Chondrocyte (in vitro differentiated cells): ENCODE data around the gene SEMA6B. TPM values are rescaled to one million over a fixed set of nuclear protein-coding genes. Genes with fewer than 3 reads are reported as not detected.

Experiments used
- DNase-seq: peaks from one replicate; pipeline ENCODE4 v3.0.0; 2021; ENCODE audit warnings: mixed read lengths, low spot score
- H3K27ac Mint-ChIP-seq: one replicate; pipeline ENCODE4 v1.8.0; 2021; ENCODE audit warnings: mild to moderate bottlenecking, moderate library complexity, mixed read lengths; ENCODE audit not compliant: unreplicated experiment
- H3K27me3 Mint-ChIP-seq: 2 replicates; pipeline ENCODE4 v1.8.0; 2021; ENCODE audit warnings: low read depth, mixed read lengths
- H3K36me3 Mint-ChIP-seq: 2 replicates; pipeline ENCODE4 v1.8.0; 2021; ENCODE audit warnings: low read depth, mixed read lengths
- H3K4me1 Mint-ChIP-seq: 2 replicates; pipeline ENCODE4 v1.8.0; 2021; ENCODE audit warnings: low read depth, mild to moderate bottlenecking, mixed read lengths
- H3K4me3 Mint-ChIP-seq: one replicate; pipeline ENCODE4 v1.8.0; 2021; ENCODE audit warnings: mild to moderate bottlenecking, moderate library complexity, mixed read lengths; ENCODE audit not compliant: unreplicated experiment
- H3K9me3 Mint-ChIP-seq: 2 replicates; pipeline ENCODE4 v1.8.0; 2021; ENCODE audit warnings: low read depth, mixed read lengths
- total RNA-seq: library from RNA; stranded (reverse); gene quantifications from 3 replicates; pipeline ENCODE4 v1.2.1, GENCODE V29; 2021
- TF ChIP-seq, protein P1 (sequence below): fragments of 200-600 bp; sonication (generic); IDR thresholded peaks from 2 replicates; pipeline ENCODE4 v1.5.0; 2021; ENCODE audit warnings: antibody characterized with exemption, mild to moderate bottlenecking, moderate library complexity

SEMA6B gene
- total RNA-seq, 1 donor from 2014 or later = 4.2 TPM

GRCh38 chr19:4512070-4512469 is 47.4 kb downstream of the SEMA6B start:
- Mint-ChIP-seq H3K4me3 (no peak overlapping the region), H3K36me3 (no peaks in the 10 kb centered on the region), H3K4me1 (no peaks in the 10 kb centered on the region), H3K27me3 (no peaks in the 10 kb centered on the region), H3K27ac (no peak overlapping the region), H3K9me3 (no peaks in the 10 kb centered on the region)
- TF ChIP-seq, protein P1, sequence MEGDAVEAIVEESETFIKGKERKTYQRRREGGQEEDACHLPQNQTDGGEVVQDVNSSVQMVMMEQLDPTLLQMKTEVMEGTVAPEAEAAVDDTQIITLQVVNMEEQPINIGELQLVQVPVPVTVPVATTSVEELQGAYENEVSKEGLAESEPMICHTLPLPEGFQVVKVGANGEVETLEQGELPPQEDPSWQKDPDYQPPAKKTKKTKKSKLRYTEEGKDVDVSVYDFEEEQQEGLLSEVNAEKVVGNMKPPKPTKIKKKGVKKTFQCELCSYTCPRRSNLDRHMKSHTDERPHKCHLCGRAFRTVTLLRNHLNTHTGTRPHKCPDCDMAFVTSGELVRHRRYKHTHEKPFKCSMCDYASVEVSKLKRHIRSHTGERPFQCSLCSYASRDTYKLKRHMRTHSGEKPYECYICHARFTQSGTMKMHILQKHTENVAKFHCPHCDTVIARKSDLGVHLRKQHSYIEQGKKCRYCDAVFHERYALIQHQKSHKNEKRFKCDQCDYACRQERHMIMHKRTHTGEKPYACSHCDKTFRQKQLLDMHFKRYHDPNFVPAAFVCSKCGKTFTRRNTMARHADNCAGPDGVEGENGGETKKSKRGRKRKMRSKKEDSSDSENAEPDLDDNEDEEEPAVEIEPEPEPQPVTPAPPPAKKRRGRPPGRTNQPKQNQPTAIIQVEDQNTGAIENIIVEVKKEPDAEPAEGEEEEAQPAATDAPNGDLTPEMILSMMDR = no peak
- DNase-seq = no peak

- no peaks in the 10 kb centered on the region for H3K36me3 Mint-ChIP-seq
- H3K27me3 Mint-ChIP-seq = no peaks in the 10 kb centered on the region
- no peak for DNase-seq
- TF ChIP-seq, protein P1 = no peak
- no peak overlapping the region for H3K27ac Mint-ChIP-seq
- H3K4me1 Mint-ChIP-seq = peaks cover 3% of the 10 kb centered on the region
- H3K9me3 Mint-ChIP-seq = no peaks in the 10 kb centered on the region
- no peak overlapping the region for H3K4me3 Mint-ChIP-seq
Observed at GRCh38 chr19:4511300-4512054, 48.0 kb downstream of the SEMA6B start.

DNA sequence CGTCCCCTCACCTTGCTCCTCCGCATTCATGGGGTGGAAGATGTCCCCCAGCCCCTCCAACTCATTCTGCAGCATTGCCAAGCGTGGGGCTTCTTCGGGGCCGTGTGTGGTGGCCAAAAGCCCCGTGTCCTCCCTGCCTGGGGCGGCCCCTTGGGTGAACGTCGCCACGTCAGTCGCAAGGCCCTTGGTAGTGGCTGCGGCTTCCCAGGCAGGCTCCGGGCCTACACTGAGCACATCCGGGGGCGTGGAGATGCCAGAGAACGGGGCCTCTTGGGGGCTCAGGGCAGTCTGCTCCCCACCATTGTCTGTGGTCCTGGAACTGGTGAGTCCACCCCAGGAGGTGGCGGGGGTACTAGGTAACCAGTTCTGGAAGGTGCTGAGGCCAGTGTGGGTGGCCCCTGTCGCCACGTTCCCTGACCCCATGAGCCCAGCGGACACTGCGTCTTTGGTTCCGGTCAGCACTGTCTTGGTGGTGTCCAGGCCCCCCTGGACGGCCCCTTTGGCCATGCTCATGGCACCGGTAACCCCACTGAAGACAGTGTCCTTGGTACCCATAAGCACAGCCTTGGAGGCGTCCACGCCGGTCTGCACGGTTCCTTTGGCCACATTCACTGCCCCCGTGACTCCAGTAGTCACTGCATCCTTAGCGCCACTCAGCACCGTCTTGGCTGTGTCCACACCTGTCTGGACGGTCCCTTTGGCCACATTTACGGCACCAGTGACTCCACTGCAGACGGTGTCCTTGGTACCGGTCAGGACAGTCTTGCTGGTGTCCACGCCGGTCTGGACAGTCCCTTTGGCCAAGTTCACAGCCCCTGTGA is 48.8 kb downstream of the SEMA6B start:
- H3K27me3 Mint-ChIP-seq = no peaks in the 10 kb centered on the region

GRCh38 chr19:4508698-4509097 is 50.8 kb downstream of the SEMA6B start:
- no peaks in the 10 kb centered on the region for H3K27me3 Mint-ChIP-seq
- H3K4me1 Mint-ChIP-seq = peaks cover 7% of the 10 kb centered on the region
- H3K9me3 Mint-ChIP-seq = no peaks in the 10 kb centered on the region
- H3K27ac Mint-ChIP-seq = no peak overlapping the region
- no peak overlapping the region for H3K4me3 Mint-ChIP-seq
- no peak for DNase-seq
- H3K36me3 Mint-ChIP-seq = peaks cover 5% of the 10 kb centered on the region
- TF ChIP-seq, protein P1 = no peak

More for the DNA sequence above, 48.8 kb downstream of the SEMA6B start:
- H3K4me1 Mint-ChIP-seq = peaks cover 7% of the 10 kb centered on the region
- DNase-seq = no peak
- H3K27ac Mint-ChIP-seq = no peak overlapping the region
- TF ChIP-seq, protein P1 = no peak
- H3K36me3 Mint-ChIP-seq = peaks cover 4% of the 10 kb centered on the region
- no peaks in the 10 kb centered on the region for H3K9me3 Mint-ChIP-seq
- H3K4me3 Mint-ChIP-seq = no peak overlapping the region

GRCh38 chr19:4507804-4508203 is 51.7 kb downstream of the SEMA6B start:
- Mint-ChIP-seq H3K27me3 (no peaks in the 10 kb centered on the region), H3K9me3 (no peaks in the 10 kb centered on the region), H3K36me3 (peaks cover 5% of the 10 kb centered on the region), H3K4me1 (peaks cover 7% of the 10 kb centered on the region), H3K27ac (no peak overlapping the region), H3K4me3 (no peak overlapping the region)
- no peak for DNase-seq
- TF ChIP-seq, protein P1 = no peak
